ENCODE results near the gene SF3B1. TPM values are rescaled to one million over a fixed set of nuclear protein-coding genes. Genes with fewer than 3 reads are reported as not detected.
"Not testable (repeated sequence)": the region's sequence is repeated elsewhere in the genome, so short reads cannot be mapped to it uniquely, and the experiment has no call there.

Gene SF3B1
- total RNA-seq, 1 experiment from 2014 or later: 279 TPM

GRCh38 chr2:197343968-197344367, 90.9 kb downstream of the SF3B1 start:
- not testable (repeated sequence) for DNase-seq (ENCODE audit: low spot score)

- DNase-seq (ENCODE audit: low spot score): no peak
Measured at GRCh38 chr2:197340591-197340990, 94.2 kb downstream of the SF3B1 start.

Other genes starting within 250 kb of the SF3B1 start
- 1.9 and 4.0 TPM in 2 replicates for gene ANKRD44, start 124.2 kb downstream of the SF3B1 start, total RNA-seq (2014; rRNA removed; shearing (Covaris generic))
- 28.0 and 28.8 TPM in 2 replicates for gene COQ10B, start 18.5 kb upstream of the SF3B1 start, total RNA-seq (2014; rRNA removed; shearing (Covaris generic))
- gene HSPD1, start 64.8 kb upstream of the SF3B1 start, total RNA-seq (2014; rRNA removed; shearing (Covaris generic)): 364 and 452 TPM in 2 replicates
- 328 and 511 TPM in 2 replicates for gene HSPE1, start 65.4 kb upstream of the SF3B1 start, total RNA-seq (2014; rRNA removed; shearing (Covaris generic))
- gene MOB4, start 81.0 kb upstream of the SF3B1 start, total RNA-seq (2014; rRNA removed; shearing (Covaris generic)): 32.4 and 44.5 TPM in 2 replicates
- 0.33 and 1.5 TPM in 2 replicates for gene RFTN2, start 240.6 kb upstream of the SF3B1 start, total RNA-seq (2014; rRNA removed; shearing (Covaris generic))